ENCODE measurements around the gene ANGPTL5. TPM values are rescaled to one million over a fixed set of nuclear protein-coding genes. Genes with fewer than 3 reads are reported as not detected.

Gene ANGPTL5
- polyA plus RNA-seq, 1 of the 3 experiments (the other 2 are of a cell fraction), result not detected

DNA sequence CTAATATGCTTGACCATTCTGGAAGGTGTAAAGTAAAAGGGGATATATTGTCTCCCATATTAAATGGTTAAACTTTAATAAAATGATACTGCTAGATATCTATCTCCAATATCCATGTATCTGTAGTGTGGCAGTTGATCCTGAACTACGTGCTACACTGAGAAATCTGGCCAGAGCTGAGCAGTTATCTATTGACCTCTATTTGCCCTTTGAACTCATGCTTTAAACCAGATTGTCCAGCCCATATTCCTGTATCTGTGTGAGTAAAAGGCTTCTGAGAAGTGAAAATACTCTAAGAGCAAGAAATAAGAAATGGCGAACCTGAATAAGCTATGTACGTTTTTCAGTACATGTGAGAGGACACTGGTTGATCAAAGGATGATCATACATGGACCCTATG lies 39.0 kb upstream of the ANGPTL5 start:
- Histone ChIP-seq H4K20me1 (ENCODE audit: insufficient read depth) (no peaks in the 10 kb centered on the region), H3K9ac (no peak overlapping the region), H3K4me1 (ENCODE audit: control insufficient read depth in 1 of 2, insufficient read depth in 2 of 2, low read depth in 1 of 2, low read length in 1 of 2) (no peaks in the 10 kb centered on the region), H3K4me3 (ENCODE audit: low read depth in 2 of 2, low read length in 1 of 2) (no peak overlapping the region), H3K9me3 (no peaks in the 10 kb centered on the region), H3K4me2 (no peak overlapping the region), H3K27me3 (ENCODE audit: insufficient read depth) (no peaks in the 10 kb centered on the region), H3F3A (replicated peaks; ENCODE audit: insufficient read depth) (no peaks in the 10 kb centered on the region), H3K36me3 (replicated peaks in 1 of 2; ENCODE audit: control insufficient read depth in 1 of 2, insufficient read depth in 2 of 2, low read length in 1 of 2) (peaks cover 0 to 6% of the 10 kb centered on the region in 2 experiments), H2AFZ (ENCODE audit: low read depth) (no peak overlapping the region), H3K79me2 (ENCODE audit: insufficient read depth) (no peaks in the 10 kb centered on the region), H3K27ac (ENCODE audit: low read depth in 2 of 2, low read length in 1 of 2) (no peak overlapping the region), H3K9me2 (no peaks in the 10 kb centered on the region)
- WGBS (ENCODE audit: low lambda C conversion rate), result 94% methylated on average over 3 of the region's 3 CpGs
- ChIA-PET POLR2A (no interaction called here), CTCF (no interaction called here)
- TF ChIP-seq, protein P1, sequence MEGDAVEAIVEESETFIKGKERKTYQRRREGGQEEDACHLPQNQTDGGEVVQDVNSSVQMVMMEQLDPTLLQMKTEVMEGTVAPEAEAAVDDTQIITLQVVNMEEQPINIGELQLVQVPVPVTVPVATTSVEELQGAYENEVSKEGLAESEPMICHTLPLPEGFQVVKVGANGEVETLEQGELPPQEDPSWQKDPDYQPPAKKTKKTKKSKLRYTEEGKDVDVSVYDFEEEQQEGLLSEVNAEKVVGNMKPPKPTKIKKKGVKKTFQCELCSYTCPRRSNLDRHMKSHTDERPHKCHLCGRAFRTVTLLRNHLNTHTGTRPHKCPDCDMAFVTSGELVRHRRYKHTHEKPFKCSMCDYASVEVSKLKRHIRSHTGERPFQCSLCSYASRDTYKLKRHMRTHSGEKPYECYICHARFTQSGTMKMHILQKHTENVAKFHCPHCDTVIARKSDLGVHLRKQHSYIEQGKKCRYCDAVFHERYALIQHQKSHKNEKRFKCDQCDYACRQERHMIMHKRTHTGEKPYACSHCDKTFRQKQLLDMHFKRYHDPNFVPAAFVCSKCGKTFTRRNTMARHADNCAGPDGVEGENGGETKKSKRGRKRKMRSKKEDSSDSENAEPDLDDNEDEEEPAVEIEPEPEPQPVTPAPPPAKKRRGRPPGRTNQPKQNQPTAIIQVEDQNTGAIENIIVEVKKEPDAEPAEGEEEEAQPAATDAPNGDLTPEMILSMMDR (IDR thresholded peaks at IDR 0.05), result no peak
- no peak for TF ChIP-seq TAF1 (IDR thresholded peaks at IDR 0.05; ENCODE audit: borderline replicate concordance, low read depth, low read length)
- TF ChIP-seq RFX5 (IDR thresholded peaks at IDR 0.05; ENCODE audit: low read length), result no peak
- TF ChIP-seq NRF1 (IDR thresholded peaks at IDR 0.05; ENCODE audit: low read depth, low read length), result no peak
- no peak for TF ChIP-seq NFIC (IDR thresholded peaks at IDR 0.05; ENCODE audit: borderline replicate concordance)
- no peak for TF ChIP-seq RCOR1 (IDR thresholded peaks at IDR 0.05; ENCODE audit: low read length)
- TF ChIP-seq FOXJ3 (CRISPR knock-in tag; IDR thresholded peaks at IDR 0.05), result no peak
- TF ChIP-seq TEAD4 (IDR thresholded peaks at IDR 0.05; ENCODE audit: borderline replicate concordance, insufficient read depth), result no peak
- TF ChIP-seq, protein P2, sequence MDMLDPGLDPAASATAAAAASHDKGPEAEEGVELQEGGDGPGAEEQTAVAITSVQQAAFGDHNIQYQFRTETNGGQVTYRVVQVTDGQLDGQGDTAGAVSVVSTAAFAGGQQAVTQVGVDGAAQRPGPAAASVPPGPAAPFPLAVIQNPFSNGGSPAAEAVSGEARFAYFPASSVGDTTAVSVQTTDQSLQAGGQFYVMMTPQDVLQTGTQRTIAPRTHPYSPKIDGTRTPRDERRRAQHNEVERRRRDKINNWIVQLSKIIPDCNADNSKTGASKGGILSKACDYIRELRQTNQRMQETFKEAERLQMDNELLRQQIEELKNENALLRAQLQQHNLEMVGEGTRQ (IDR thresholded peaks at IDR 0.05; ENCODE audit: borderline replicate concordance, low read depth, low read length), result no peak
- TF ChIP-seq, protein P3, sequence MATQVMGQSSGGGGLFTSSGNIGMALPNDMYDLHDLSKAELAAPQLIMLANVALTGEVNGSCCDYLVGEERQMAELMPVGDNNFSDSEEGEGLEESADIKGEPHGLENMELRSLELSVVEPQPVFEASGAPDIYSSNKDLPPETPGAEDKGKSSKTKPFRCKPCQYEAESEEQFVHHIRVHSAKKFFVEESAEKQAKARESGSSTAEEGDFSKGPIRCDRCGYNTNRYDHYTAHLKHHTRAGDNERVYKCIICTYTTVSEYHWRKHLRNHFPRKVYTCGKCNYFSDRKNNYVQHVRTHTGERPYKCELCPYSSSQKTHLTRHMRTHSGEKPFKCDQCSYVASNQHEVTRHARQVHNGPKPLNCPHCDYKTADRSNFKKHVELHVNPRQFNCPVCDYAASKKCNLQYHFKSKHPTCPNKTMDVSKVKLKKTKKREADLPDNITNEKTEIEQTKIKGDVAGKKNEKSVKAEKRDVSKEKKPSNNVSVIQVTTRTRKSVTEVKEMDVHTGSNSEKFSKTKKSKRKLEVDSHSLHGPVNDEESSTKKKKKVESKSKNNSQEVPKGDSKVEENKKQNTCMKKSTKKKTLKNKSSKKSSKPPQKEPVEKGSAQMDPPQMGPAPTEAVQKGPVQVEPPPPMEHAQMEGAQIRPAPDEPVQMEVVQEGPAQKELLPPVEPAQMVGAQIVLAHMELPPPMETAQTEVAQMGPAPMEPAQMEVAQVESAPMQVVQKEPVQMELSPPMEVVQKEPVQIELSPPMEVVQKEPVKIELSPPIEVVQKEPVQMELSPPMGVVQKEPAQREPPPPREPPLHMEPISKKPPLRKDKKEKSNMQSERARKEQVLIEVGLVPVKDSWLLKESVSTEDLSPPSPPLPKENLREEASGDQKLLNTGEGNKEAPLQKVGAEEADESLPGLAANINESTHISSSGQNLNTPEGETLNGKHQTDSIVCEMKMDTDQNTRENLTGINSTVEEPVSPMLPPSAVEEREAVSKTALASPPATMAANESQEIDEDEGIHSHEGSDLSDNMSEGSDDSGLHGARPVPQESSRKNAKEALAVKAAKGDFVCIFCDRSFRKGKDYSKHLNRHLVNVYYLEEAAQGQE (IDR thresholded peaks at IDR 0.05; ENCODE audit: low read depth, low read length), result no peak
- no peak for TF ChIP-seq RXRA (IDR thresholded peaks at IDR 0.05; ENCODE audit: borderline replicate concordance, low read depth)
- TF ChIP-seq, protein P4, sequence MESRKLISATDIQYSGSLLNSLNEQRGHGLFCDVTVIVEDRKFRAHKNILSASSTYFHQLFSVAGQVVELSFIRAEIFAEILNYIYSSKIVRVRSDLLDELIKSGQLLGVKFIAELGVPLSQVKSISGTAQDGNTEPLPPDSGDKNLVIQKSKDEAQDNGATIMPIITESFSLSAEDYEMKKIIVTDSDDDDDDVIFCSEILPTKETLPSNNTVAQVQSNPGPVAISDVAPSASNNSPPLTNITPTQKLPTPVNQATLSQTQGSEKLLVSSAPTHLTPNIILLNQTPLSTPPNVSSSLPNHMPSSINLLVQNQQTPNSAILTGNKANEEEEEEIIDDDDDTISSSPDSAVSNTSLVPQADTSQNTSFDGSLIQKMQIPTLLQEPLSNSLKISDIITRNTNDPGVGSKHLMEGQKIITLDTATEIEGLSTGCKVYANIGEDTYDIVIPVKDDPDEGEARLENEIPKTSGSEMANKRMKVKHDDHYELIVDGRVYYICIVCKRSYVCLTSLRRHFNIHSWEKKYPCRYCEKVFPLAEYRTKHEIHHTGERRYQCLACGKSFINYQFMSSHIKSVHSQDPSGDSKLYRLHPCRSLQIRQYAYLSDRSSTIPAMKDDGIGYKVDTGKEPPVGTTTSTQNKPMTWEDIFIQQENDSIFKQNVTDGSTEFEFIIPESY (IDR thresholded peaks at IDR 0.05; ENCODE audit: borderline replicate concordance, low read depth), result no peak
- no peak for TF ChIP-seq EZH2phosphoT487 (IDR thresholded peaks at IDR 0.05; ENCODE audit: borderline replicate concordance, low read depth)
- no peak for TF ChIP-seq SIN3A (IDR thresholded peaks at IDR 0.05; ENCODE audit: borderline replicate concordance, low read depth, low read length)
- no peak for TF ChIP-seq TCF12 (IDR thresholded peaks at IDR 0.05)
- no peak for TF ChIP-seq MXI1 (IDR thresholded peaks at IDR 0.05; ENCODE audit: low read depth, low read length)
- TF ChIP-seq SMC3 (IDR thresholded peaks at IDR 0.05; ENCODE audit: low read depth, low read length), result no peak
- TF ChIP-seq YY1 (IDR thresholded peaks at IDR 0.05; ENCODE audit: low read depth), result no peak
- TF ChIP-seq, protein P5, sequence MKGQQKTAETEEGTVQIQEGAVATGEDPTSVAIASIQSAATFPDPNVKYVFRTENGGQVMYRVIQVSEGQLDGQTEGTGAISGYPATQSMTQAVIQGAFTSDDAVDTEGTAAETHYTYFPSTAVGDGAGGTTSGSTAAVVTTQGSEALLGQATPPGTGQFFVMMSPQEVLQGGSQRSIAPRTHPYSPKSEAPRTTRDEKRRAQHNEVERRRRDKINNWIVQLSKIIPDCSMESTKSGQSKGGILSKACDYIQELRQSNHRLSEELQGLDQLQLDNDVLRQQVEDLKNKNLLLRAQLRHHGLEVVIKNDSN (IDR thresholded peaks at IDR 0.05; ENCODE audit: borderline replicate concordance, low read depth), result no peak
- DNase-seq, result no peak

Measured in SK-N-SH (cell line).